ENCODE measurements around the gene TSPEAR. TPM values are rescaled to one million over a fixed set of nuclear protein-coding genes. Genes with fewer than 3 reads are reported as not detected.

The TSPEAR gene
- total RNA-seq, 1 experiment from 2014 or later: 1.8 TPM

- Histone ChIP-seq H3K36me3 (replicated peaks; ENCODE audit: control insufficient read depth, insufficient read depth, low read length) (no peaks in the 10 kb centered on the region), H3K4me3 (ENCODE audit: insufficient read depth, low read depth, low read length) (no peak overlapping the region), H3K27me3 (ENCODE audit: control insufficient read depth, insufficient read depth, low read length) (peaks cover 12% of the 10 kb centered on the region)
- DNase-seq: peak; percentile 62
Measured at GRCh38 chr21:44749759-44750674, 38.6 kb upstream of the TSPEAR start.

GRCh38 chr21:44749116-44749758 is 37.9 kb upstream of the TSPEAR start:
- H3K4me3 ChIP-seq (ENCODE audit: insufficient read depth, low read depth, low read length): peak overlapping the region; percentile 35
- DNase-seq: peak; percentile 83

GRCh38 chr21:44748621-44749020 is 37.2 kb upstream of the TSPEAR start:
- Histone ChIP-seq H3K4me3 (ENCODE audit: insufficient read depth, low read depth, low read length) (peak overlapping the region; percentile 35), H3K36me3 (replicated peaks; ENCODE audit: control insufficient read depth, insufficient read depth, low read length) (no peaks in the 10 kb centered on the region), H3K27me3 (ENCODE audit: control insufficient read depth, insufficient read depth, low read length) (peaks cover 12% of the 10 kb centered on the region)
- DNase-seq: peak; percentile 93

More at GRCh38 chr21:44749116-44749758, 37.9 kb upstream of the TSPEAR start:
- Histone ChIP-seq H3K27me3 (ENCODE audit: control insufficient read depth, insufficient read depth, low read length) (peaks cover 12% of the 10 kb centered on the region), H3K36me3 (replicated peaks; ENCODE audit: control insufficient read depth, insufficient read depth, low read length) (no peaks in the 10 kb centered on the region)

GRCh38 chr21:44742418-44743153 is 31.2 kb upstream of the TSPEAR start:
- H3K4me3 ChIP-seq (ENCODE audit: insufficient read depth, low read depth, low read length): no peak overlapping the region
- no peaks in the 10 kb centered on the region for H3K27me3 ChIP-seq (ENCODE audit: control insufficient read depth, insufficient read depth, low read length)
- no peaks in the 10 kb centered on the region for H3K36me3 ChIP-seq (replicated peaks; ENCODE audit: control insufficient read depth, insufficient read depth, low read length)
- no peak for DNase-seq

GRCh38 chr21:44741921-44742320 is 30.5 kb upstream of the TSPEAR start:
- no peak overlapping the region for H3K4me3 ChIP-seq (ENCODE audit: insufficient read depth, low read depth, low read length)
- H3K27me3 ChIP-seq (ENCODE audit: control insufficient read depth, insufficient read depth, low read length): no peaks in the 10 kb centered on the region
- no peaks in the 10 kb centered on the region for H3K36me3 ChIP-seq (replicated peaks; ENCODE audit: control insufficient read depth, insufficient read depth, low read length)
- no peak for DNase-seq

- Histone ChIP-seq H3K27me3 (ENCODE audit: control insufficient read depth, insufficient read depth, low read length) (no peaks in the 10 kb centered on the region), H3K4me3 (ENCODE audit: insufficient read depth, low read depth, low read length) (no peak overlapping the region), H3K36me3 (replicated peaks; ENCODE audit: control insufficient read depth, insufficient read depth, low read length) (no peaks in the 10 kb centered on the region)
- peak; percentile 65 for DNase-seq
Measured at GRCh38 chr21:44740742-44741141, 29.4 kb upstream of the TSPEAR start.

- H3K27me3 ChIP-seq (ENCODE audit: control insufficient read depth, insufficient read depth, low read length): no peaks in the 10 kb centered on the region
- DNase-seq: peak; percentile 20
- H3K36me3 ChIP-seq (replicated peaks; ENCODE audit: control insufficient read depth, insufficient read depth, low read length): no peaks in the 10 kb centered on the region
- no peak overlapping the region for H3K4me3 ChIP-seq (ENCODE audit: insufficient read depth, low read depth, low read length)
Measured at GRCh38 chr21:44739316-44739715, 27.9 kb upstream of the TSPEAR start.

- H3K27me3 ChIP-seq (ENCODE audit: control insufficient read depth, insufficient read depth, low read length): no peaks in the 10 kb centered on the region
- H3K4me3 ChIP-seq (ENCODE audit: insufficient read depth, low read depth, low read length): no peak overlapping the region
- no peaks in the 10 kb centered on the region for H3K36me3 ChIP-seq (replicated peaks; ENCODE audit: control insufficient read depth, insufficient read depth, low read length)
- DNase-seq: peak; percentile 10
Measured at GRCh38 chr21:44738621-44739020, 27.2 kb upstream of the TSPEAR start.

- DNase-seq: peak; percentile 9
Measured at GRCh38 chr21:44737706-44738354, 26.5 kb upstream of the TSPEAR start.

GRCh38 chr21:44736291-44737004 is 25.1 kb upstream of the TSPEAR start:
- DNase-seq: peak; percentile 20
- H3K4me3 ChIP-seq (ENCODE audit: insufficient read depth, low read depth, low read length): no peak overlapping the region
- H3K27me3 ChIP-seq (ENCODE audit: control insufficient read depth, insufficient read depth, low read length): no peaks in the 10 kb centered on the region
- no peaks in the 10 kb centered on the region for H3K36me3 ChIP-seq (replicated peaks; ENCODE audit: control insufficient read depth, insufficient read depth, low read length)

More at GRCh38 chr21:44737706-44738354, 26.5 kb upstream of the TSPEAR start:
- no peaks in the 10 kb centered on the region for H3K27me3 ChIP-seq (ENCODE audit: control insufficient read depth, insufficient read depth, low read length)
- no peak overlapping the region for H3K4me3 ChIP-seq (ENCODE audit: insufficient read depth, low read depth, low read length)
- H3K36me3 ChIP-seq (replicated peaks; ENCODE audit: control insufficient read depth, insufficient read depth, low read length): no peaks in the 10 kb centered on the region

GRCh38 chr21:44735821-44736220 is 24.4 kb upstream of the TSPEAR start:
- H3K36me3 ChIP-seq (replicated peaks; ENCODE audit: control insufficient read depth, insufficient read depth, low read length): no peaks in the 10 kb centered on the region
- H3K27me3 ChIP-seq (ENCODE audit: control insufficient read depth, insufficient read depth, low read length): no peaks in the 10 kb centered on the region
- peak; percentile 47 for DNase-seq
- no peak overlapping the region for H3K4me3 ChIP-seq (ENCODE audit: insufficient read depth, low read depth, low read length)

- no peaks in the 10 kb centered on the region for H3K27me3 ChIP-seq (ENCODE audit: control insufficient read depth, insufficient read depth, low read length)
- H3K36me3 ChIP-seq (replicated peaks; ENCODE audit: control insufficient read depth, insufficient read depth, low read length): no peaks in the 10 kb centered on the region
- no peak for DNase-seq
- H3K4me3 ChIP-seq (ENCODE audit: insufficient read depth, low read depth, low read length): no peak overlapping the region
Measured at GRCh38 chr21:44734841-44735240, 23.5 kb upstream of the TSPEAR start.

GRCh38 chr21:44734026-44734745 is 22.8 kb upstream of the TSPEAR start:
- Histone ChIP-seq H3K36me3 (replicated peaks; ENCODE audit: control insufficient read depth, insufficient read depth, low read length) (no peaks in the 10 kb centered on the region), H3K27me3 (ENCODE audit: control insufficient read depth, insufficient read depth, low read length) (no peaks in the 10 kb centered on the region), H3K4me3 (ENCODE audit: insufficient read depth, low read depth, low read length) (no peak overlapping the region)
- peak; percentile 37 for DNase-seq
